Activated CD4-positive, alpha-beta memory T cell treated with anti-CD3 and anti-CD28 coated beads, Interleukin-2, amount 10 ng/mL, durations not matched to agents 7 days and 5 days (primary cell): Measurements from ENCODE around the gene DLX4. TPM values are rescaled to one million over a fixed set of nuclear protein-coding genes. Genes with fewer than 3 reads are reported as not detected.
A peak's percentile ranks its signal among the peaks of the same experiment; 100 is the strongest.

Experiments
- CTCF ChIA-PET: fragments of 350-600 bp; sonication (Branson Sonifier 250); formaldehyde crosslinking; loops from one replicate; lab custom pipeline; 2021; ENCODE audit warnings: antibody characterized with exemption, inconsistent platforms; lab: Charles Lee
- POLR2A ChIA-PET: fragments of 350-600 bp; sonication (Branson Sonifier 250); formaldehyde crosslinking; loops from one replicate; lab custom pipeline; 2021; ENCODE audit warnings: antibody characterized with exemption; lab: Charles Lee
- DNase-seq: peaks from one replicate; pipeline ENCODE4 v3.0.0-alpha.2; 2020
- H3K27ac Mint-ChIP-seq: one replicate; pipeline ENCODE4 v1.8.0; 2021; ENCODE audit warnings: mild to moderate bottlenecking, mixed read lengths
- H3K27me3 Mint-ChIP-seq: one replicate; pipeline ENCODE4 v1.8.0; 2021; ENCODE audit warnings: mixed read lengths
- H3K36me3 Mint-ChIP-seq: one replicate; pipeline ENCODE4 v1.8.0; 2021; ENCODE audit warnings: low read depth, mixed read lengths
- H3K4me1 Mint-ChIP-seq: one replicate; pipeline ENCODE4 v1.8.0; 2021; ENCODE audit warnings: mixed read lengths
- H3K4me3 Mint-ChIP-seq: one replicate; pipeline ENCODE4 v1.8.0; 2021; ENCODE audit warnings: mild to moderate bottlenecking, mixed read lengths
- H3K9me3 Mint-ChIP-seq: one replicate; pipeline ENCODE4 v1.8.0; 2021; ENCODE audit warnings: mixed read lengths
- total RNA-seq, 2 experiments: library from RNA; stranded (reverse); gene quantifications; one replicate each; pipeline ENCODE4 v1.2.3, GENCODE V29; 2021

Gene DLX4
- total RNA-seq, 2 experiments from 2014 or later = 0.28 TPM

DNA sequence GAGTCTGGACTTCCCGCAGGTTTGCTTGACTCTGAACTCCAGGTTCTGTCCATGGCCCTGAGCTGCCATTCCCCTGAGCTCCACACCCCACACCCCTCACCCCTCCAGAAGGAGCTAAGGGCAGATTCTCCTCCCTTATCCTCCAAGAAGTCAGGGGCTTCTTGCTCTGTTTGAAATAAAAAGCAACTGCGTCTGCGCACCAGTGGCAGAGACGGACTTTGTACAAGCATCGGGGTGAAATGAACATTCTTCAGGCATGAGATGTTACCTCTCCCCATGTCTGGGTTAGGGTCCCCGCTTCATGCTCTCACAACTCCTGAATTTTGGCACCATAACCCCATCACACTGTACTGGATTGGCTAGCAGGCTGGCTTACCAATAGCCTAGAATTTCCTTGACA lies 36.1 kb upstream of the DLX4 start:
- Mint-ChIP-seq H3K36me3 (no peaks in the 10 kb centered on the region), H3K4me1 (no peaks in the 10 kb centered on the region), H3K27ac (no peak overlapping the region), H3K9me3 (no peaks in the 10 kb centered on the region), H3K27me3 (peaks cover 15% of the 10 kb centered on the region), H3K4me3 (no peak overlapping the region)
- CTCF ChIA-PET = interaction anchor here (1.4 kb wide), 1 partner anchor 52 kb away, joined by 3 read pairs; no protein-coding TSS in a partner anchor
- POLR2A ChIA-PET = no interaction called here
- no peak for DNase-seq

DNA sequence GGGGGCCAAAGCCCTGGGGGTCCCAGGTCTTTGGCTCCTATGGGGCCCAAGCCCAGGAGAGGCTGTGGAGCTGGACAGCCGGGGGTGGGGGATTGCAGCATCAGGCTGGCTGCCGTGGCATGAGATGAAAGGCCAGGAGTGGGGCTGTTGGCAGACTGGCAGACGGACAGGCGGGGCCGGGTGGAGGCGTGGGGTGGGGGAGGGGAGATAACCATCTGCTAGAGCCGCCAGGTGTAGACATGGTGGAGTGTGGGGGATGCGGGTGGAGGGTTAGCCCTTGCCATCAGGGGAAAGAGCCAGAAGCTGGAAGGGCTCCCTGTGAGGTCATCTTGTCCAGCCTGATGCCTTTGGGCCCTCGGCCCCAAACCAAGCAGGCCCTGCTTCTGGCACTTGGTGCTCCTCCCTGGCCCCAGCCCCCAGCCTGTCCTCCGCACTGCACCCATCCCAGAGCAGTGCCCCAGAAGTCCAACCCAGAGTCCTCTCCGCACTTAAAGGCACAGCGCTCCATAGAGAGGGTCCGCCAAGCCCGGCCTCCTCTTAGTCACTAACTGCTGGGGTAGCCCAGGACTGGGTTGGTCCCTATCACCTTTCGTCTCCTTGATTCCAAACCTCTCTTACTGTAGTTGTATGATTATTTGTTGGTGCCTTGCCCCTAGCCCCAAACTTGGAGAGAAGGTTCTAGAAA lies 33.3 kb upstream of the DLX4 start:
- POLR2A ChIA-PET = no interaction called here
- Mint-ChIP-seq H3K36me3 (no peaks in the 10 kb centered on the region), H3K4me1 (no peaks in the 10 kb centered on the region), H3K27me3 (peaks cover 29% of the 10 kb centered on the region), H3K27ac (no peak overlapping the region), H3K4me3 (no peak overlapping the region), H3K9me3 (no peaks in the 10 kb centered on the region)
- CTCF ChIA-PET = no interaction called here
- no peak for DNase-seq

DNA sequence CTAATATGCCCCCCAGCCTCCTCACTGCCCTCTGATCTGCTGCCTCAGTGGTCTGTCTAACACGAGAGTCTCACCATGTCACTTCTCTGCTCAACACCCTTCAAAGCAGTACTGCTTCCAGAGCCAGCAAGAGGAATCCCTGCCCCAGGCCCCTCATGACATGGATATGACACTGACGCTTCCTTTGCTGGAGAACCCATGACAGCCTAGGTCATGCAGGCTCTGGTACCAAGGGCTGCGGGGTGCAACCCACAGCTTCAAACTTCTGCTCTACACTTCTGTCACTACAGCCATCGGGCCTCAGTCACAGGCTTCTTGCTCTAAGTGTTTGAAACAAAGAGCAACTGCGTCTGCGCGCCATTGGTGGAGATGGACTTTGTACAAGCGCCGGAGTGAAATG lies 32.6 kb upstream of the DLX4 start:
- Mint-ChIP-seq H3K4me1 (no peaks in the 10 kb centered on the region), H3K27ac (no peak overlapping the region), H3K36me3 (no peaks in the 10 kb centered on the region), H3K9me3 (no peaks in the 10 kb centered on the region), H3K4me3 (no peak overlapping the region), H3K27me3 (peaks cover 28% of the 10 kb centered on the region)
- POLR2A ChIA-PET = no interaction called here
- no peak for DNase-seq
- CTCF ChIA-PET = no interaction called here

DNA sequence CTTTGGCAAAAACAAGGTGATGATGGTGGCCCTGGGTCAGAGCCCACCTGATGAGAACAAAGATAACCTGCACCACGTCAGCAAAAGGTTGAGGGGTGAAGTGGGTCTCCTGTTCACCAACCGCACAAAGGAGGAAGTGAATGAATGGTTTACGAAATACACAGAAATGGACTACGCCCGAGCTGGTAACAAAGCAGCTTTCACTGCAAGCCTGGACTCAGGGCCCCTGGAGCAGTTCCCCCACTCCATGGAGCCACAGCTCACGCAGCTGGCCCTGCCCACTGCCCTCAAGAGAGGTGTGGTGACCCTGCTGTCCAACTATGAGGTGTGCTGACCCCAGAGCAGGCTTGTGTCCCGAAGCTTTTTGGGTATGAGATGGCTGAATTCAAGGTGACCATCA lies 29.7 kb upstream of the DLX4 start:
- ChIA-PET CTCF (interaction anchor here (0.7 to 1.3 kb wide), 4 partner anchors 13 to 59 kb away, joined by 3 to 4 read pairs (median 4); no protein-coding TSS in a partner anchor), POLR2A (no interaction called here)
- no peak overlapping the region for H3K4me3 Mint-ChIP-seq
- no peaks in the 10 kb centered on the region for H3K36me3 Mint-ChIP-seq
- H3K4me1 Mint-ChIP-seq = no peaks in the 10 kb centered on the region
- peaks cover 38% of the 10 kb centered on the region for H3K27me3 Mint-ChIP-seq
- no peaks in the 10 kb centered on the region for H3K9me3 Mint-ChIP-seq
- no peak overlapping the region for H3K27ac Mint-ChIP-seq
- DNase-seq = no peak

DNA sequence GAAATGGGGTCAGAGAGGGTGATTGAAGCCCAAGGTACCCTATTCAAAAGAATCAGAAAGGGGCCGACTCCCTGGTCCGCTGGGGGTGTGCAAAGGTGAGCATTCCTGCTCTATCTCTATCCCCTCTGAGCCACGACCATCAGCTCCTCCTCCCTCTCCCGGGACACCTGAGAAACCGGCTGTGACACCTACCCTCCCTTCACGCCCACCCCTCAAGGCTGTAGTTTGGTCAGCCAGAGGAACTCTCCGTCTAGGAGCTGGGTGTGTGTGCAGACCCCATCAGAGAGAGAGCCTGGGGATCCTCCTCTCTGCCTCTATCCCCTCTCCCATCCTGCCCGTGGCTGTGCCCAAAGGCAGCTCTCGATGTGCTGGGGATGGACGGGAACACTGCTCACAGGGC lies 27.6 kb upstream of the DLX4 start:
- POLR2A ChIA-PET = interaction anchor here (1.4 kb wide), 1 partner anchor 24 kb away, joined by 3 read pairs; no protein-coding TSS in a partner anchor
- no peaks in the 10 kb centered on the region for H3K9me3 Mint-ChIP-seq
- H3K27me3 Mint-ChIP-seq = peaks cover 42% of the 10 kb centered on the region
- CTCF ChIA-PET = interaction anchor here (1.0 to 2.3 kb wide), 2 partner anchors 10 to 57 kb away, joined by 4 to 12 read pairs; no protein-coding TSS in a partner anchor
- no peak overlapping the region for H3K4me3 Mint-ChIP-seq
- no peaks in the 10 kb centered on the region for H3K4me1 Mint-ChIP-seq
- no peaks in the 10 kb centered on the region for H3K36me3 Mint-ChIP-seq
- no peak for DNase-seq
- no peak overlapping the region for H3K27ac Mint-ChIP-seq

DNA sequence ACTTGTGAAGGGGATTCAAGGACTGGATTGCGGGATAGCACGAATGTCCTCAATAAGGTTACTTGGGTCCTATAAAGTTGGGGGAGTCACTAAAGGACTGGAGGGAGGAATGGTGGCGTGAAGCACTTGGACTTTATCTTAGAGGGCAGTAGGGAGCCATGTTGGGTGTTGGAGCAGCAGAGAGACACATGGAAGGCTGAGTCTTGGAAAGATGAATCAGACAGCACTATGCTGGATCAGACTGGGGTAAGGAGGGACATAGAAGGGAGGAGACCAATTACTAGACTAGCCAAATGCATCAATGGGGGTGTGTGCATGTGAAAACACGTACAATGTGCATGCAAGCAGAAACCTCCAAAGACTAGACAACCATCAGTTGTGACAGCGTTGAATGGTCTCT lies 26.0 kb upstream of the DLX4 start:
- ChIA-PET POLR2A (no interaction called here), CTCF (interaction anchor here (2.3 kb wide), 1 partner anchor 9 kb away, joined by 12 read pairs; no protein-coding TSS in a partner anchor)
- Mint-ChIP-seq H3K9me3 (no peaks in the 10 kb centered on the region), H3K27me3 (peaks cover 42% of the 10 kb centered on the region), H3K27ac (no peak overlapping the region), H3K4me1 (no peaks in the 10 kb centered on the region), H3K4me3 (no peak overlapping the region), H3K36me3 (no peaks in the 10 kb centered on the region)
- no peak for DNase-seq

DNA sequence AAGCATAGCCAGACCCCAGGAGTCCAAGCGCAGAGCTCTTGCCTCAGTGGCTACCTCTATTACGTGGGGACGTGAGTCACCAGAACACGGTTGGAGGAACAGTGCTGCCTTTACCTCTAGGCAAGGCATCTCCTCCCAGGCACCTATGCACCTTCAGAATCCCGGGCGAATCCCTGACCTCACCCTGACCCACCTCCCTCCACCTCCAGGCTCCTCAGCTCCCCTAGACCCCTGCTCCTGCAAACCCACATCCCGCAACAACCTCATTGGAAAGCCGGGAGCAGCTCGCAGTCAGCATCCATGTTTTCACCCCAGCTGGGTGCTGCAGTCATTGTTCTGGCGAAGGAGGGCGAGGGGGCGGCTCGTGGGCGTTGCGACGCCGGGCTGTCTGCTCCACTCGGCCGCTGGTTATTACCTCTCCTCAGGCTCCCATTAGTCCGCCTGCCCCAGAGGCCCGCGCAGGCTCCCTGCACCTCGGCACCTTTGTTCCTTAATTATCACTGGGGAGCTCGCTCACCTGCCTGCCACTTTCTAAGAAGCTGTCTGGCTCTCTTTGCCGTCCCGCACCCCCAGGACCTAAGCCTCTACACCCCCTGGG lies 24.6 kb upstream of the DLX4 start:
- POLR2A ChIA-PET = no interaction called here

DNA sequence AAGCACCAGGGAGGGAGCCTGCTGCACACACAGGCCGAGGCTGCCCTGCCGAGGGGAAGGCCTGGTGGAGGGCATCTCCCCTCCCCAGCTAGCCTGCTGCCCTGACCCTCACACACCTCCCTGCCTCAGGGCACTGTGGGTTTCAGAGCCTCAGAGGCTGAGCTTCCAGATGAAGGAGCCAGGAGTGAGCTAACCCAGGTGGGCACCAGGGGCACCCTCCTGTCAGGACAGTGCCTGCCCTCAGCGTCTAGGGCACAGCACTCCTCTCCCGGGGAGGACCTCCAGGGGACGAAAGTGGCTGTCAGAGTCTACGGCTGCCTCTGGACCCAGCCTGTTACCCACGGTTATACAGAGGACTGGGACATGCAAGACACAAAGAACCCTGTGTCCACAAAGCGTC lies 22.8 kb upstream of the DLX4 start:
- Mint-ChIP-seq H3K27ac (no peak overlapping the region), H3K9me3 (no peaks in the 10 kb centered on the region), H3K4me3 (no peak overlapping the region), H3K27me3 (peaks cover 44% of the 10 kb centered on the region), H3K4me1 (no peaks in the 10 kb centered on the region), H3K36me3 (no peaks in the 10 kb centered on the region)
- ChIA-PET POLR2A (no interaction called here), CTCF (no interaction called here)
- no peak for DNase-seq

More for the DNA sequence above, 24.6 kb upstream of the DLX4 start:
- Mint-ChIP-seq H3K27ac (no peak overlapping the region), H3K4me3 (no peak overlapping the region), H3K27me3 (peaks cover 42% of the 10 kb centered on the region), H3K4me1 (no peaks in the 10 kb centered on the region), H3K36me3 (no peaks in the 10 kb centered on the region), H3K9me3 (no peaks in the 10 kb centered on the region)
- no peak for DNase-seq
- CTCF ChIA-PET = interaction anchor here (1.3 to 1.5 kb wide), 2 partner anchors 8 to 52 kb away, joined by 3 to 4 read pairs; no protein-coding TSS in a partner anchor

DNA sequence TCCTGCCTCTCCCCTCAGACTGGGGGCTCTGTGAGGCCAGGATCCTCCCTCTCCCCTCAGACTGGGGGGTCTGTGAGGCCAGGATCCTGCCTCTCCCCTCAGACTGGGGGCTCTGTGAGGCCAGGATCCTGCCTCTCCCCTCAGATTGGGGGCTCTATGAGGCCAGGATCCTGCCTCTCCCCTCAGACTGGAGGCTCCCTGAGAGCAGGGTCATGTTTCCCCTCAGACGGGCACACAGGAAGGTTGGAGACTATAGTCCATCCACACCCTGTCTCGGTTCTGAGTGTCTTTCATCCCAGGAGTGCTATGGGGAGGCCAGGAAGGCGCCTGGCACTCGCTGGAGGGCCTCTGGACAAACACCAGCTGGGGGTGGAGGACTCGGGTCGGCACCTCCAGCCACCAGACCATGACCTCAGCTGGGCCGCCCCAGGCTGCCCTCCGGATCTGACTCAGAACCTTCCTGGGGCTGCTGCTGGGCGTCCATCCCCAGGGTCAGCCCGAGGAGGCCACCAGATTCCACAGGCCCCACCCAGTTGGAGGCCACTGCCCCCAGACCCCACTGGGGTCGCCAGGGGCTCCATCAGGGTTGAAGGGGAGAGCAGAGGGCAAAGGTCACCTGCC lies 21.9 kb upstream of the DLX4 start:
- H3K4me1 Mint-ChIP-seq = no peaks in the 10 kb centered on the region
- no peak overlapping the region for H3K27ac Mint-ChIP-seq
- no peak overlapping the region for H3K4me3 Mint-ChIP-seq
- peaks cover 44% of the 10 kb centered on the region for H3K27me3 Mint-ChIP-seq
- CTCF ChIA-PET = no interaction called here
- POLR2A ChIA-PET = no interaction called here
- no peaks in the 10 kb centered on the region for H3K9me3 Mint-ChIP-seq
- H3K36me3 Mint-ChIP-seq = no peaks in the 10 kb centered on the region
- no peak for DNase-seq

DNA sequence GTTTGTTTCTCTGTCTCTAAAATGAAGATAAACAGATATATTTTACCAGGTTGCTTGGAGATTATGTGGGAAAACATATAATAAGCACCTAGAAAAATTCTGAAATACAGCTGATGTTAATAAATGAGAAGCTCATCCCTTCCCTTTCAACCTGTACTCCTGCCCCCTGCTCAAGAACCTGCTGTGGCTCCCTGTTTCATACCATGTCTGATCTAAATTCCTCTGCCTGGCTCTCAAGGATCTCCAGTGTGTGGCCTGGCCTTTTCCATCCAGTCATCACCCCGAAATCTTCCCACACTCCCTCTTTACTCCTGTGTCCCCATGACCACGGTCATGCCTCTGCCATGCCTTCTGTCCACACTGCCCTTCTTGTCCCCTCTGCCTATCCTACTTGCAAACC lies 19.4 kb upstream of the DLX4 start:
- Mint-ChIP-seq H3K27me3 (peaks cover 37% of the 10 kb centered on the region), H3K4me1 (no peaks in the 10 kb centered on the region), H3K36me3 (no peaks in the 10 kb centered on the region), H3K4me3 (no peak overlapping the region), H3K27ac (no peak overlapping the region), H3K9me3 (no peaks in the 10 kb centered on the region)
- no peak for DNase-seq
- POLR2A ChIA-PET = no interaction called here
- CTCF ChIA-PET = interaction anchor here (10.0 kb wide), 1 partner anchor 47 kb away, joined by 159 read pairs; the partner anchor contains the start of gene DLX3

DNA sequence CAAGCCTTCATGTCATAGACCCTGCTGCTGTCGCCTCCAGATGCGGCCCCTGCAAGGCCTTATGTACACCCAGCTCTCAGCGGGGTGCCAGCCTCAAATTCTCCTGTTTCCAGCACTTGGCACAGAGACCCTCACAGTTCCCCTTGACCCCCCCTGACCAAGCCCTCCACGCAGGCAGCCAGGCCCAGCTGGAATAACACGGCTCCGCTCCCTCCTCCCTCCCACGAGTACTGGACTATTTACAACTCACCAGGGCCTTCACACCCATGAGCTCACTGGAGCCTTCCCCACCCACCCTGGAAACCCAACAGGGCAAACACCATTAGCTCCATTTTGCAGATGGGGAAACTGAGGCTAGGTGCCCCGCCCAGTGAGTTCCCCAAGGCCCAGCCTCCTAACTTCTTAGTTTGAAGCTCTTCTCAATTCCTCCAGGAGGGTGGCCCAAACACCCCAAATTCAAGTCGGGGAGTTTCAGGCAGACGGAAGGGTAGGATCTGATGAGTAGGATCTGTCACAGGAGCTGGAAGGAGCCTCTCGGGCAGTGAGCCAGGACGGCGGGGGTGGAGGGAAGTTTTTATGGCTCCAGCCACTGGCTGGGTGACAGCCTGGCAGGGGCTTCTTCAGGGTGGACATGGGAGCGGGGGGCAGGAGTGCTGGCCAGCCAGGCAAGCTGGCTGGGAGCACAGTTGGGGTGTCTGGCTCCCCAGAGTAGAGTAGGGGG lies 17.5 kb upstream of the DLX4 start:
- Mint-ChIP-seq H3K4me1 (no peaks in the 10 kb centered on the region), H3K9me3 (no peaks in the 10 kb centered on the region), H3K4me3 (no peak overlapping the region), H3K27ac (no peak overlapping the region), H3K27me3 (peaks cover 39% of the 10 kb centered on the region), H3K36me3 (no peaks in the 10 kb centered on the region)
- no peak for DNase-seq
- ChIA-PET CTCF (interaction anchor here (0.6 to 10.0 kb wide), 10 partner anchors 10 to 136 kb away, joined by 3 to 159 read pairs (median 4); partner anchors contain the start of gene DLX3), POLR2A (no interaction called here)

DNA sequence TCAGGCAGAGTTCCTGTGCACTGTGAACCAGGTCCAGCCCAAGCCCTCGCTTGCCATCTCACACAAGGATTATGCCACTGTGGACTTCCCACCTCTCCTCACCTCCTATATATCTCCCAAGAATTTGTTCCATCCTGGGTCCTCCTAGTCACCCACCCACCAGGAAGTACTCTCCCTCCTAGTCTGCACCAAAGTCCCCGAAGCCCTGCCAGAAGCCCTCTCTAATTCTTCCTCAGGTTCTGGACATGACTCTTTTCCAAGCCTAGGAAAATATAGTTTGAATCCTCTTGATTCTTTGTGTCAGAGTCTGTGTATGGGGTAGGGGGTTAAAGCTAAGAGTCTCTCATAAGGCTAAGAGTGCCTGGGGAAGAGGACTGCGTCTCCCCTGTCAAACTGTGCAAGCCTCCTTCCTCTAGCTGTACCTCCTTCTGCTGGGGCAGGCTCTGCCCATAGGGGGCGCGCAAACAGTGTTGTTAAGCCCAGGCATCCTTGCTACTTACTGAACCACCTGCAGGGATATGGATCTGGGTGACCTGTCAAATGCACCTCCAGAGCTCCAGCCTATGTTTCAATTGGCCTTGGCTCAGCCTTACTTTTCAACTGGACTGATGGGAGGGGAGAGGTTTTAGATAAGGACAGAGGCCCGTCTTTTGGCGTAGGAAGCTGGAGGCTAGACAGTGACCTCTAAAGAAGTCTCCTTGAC lies 16.6 kb upstream of the DLX4 start:
- Mint-ChIP-seq H3K27me3 (peaks cover 41% of the 10 kb centered on the region), H3K27ac (no peak overlapping the region)
- CTCF ChIA-PET = interaction anchor here (0.6 to 10.0 kb wide), 19 partner anchors 8 to 773 kb away, joined by 3 to 159 read pairs (median 4); partner anchors contain the start of gene DLX3

More for the DNA sequence above, 16.6 kb upstream of the DLX4 start:
- Mint-ChIP-seq H3K4me1 (no peaks in the 10 kb centered on the region), H3K9me3 (no peaks in the 10 kb centered on the region), H3K36me3 (no peaks in the 10 kb centered on the region), H3K4me3 (no peak overlapping the region)
- POLR2A ChIA-PET = interaction anchor here (1.8 kb wide), 1 partner anchor 45 kb away, joined by 8 read pairs; no protein-coding TSS in a partner anchor
- peak; percentile 83 for DNase-seq
